Neural crest cell (in vitro differentiated cells): ENCODE data around the gene TPP1. TPM values are rescaled to one million over a fixed set of nuclear protein-coding genes. Genes with fewer than 3 reads are reported as not detected.
A peak's percentile ranks its signal among the peaks of the same experiment; 100 is the strongest.

Source experiments
- DNase-seq: peaks from one replicate; pipeline ENCODE4 v3.0.0; 2021; ENCODE audit warnings: low read depth, mixed read lengths, low spot score
- H3K27ac Mint-ChIP-seq: one replicate; pipeline ENCODE4 v1.8.0; 2021; ENCODE audit warnings: mild to moderate bottlenecking, mixed read lengths; ENCODE audit not compliant: unreplicated experiment
- H3K27me3 Mint-ChIP-seq: 2 replicates; pipeline ENCODE4 v1.8.0; 2021; ENCODE audit warnings: low read depth, mild to moderate bottlenecking, mixed read lengths
- H3K36me3 Mint-ChIP-seq: 2 replicates; pipeline ENCODE4 v1.8.0; 2021; ENCODE audit warnings: low read depth, mild to moderate bottlenecking, mixed read lengths
- H3K4me1 Mint-ChIP-seq: 2 replicates; pipeline ENCODE4 v1.8.0; 2021; ENCODE audit warnings: mixed read lengths
- H3K4me3 Mint-ChIP-seq: one replicate; pipeline ENCODE4 v1.8.0; 2021; ENCODE audit warnings: mild to moderate bottlenecking, mixed read lengths
- H3K9me3 Mint-ChIP-seq: 2 replicates; pipeline ENCODE4 v1.8.0; 2021; ENCODE audit warnings: mixed read lengths
- total RNA-seq: library from RNA; stranded (reverse); gene quantifications from 2 replicates; pipeline ENCODE4 v1.2.1, GENCODE V29; 2021
- TF ChIP-seq, protein P1 (sequence below): fragments of 200-600 bp; sonication (generic); conservative IDR thresholded peaks from 2 replicates; pipeline ENCODE4 v1.5.0; 2021; ENCODE audit warnings: antibody characterized with exemption, mild to moderate bottlenecking

Gene TPP1
- total RNA-seq, 1 donor from 2014 or later: 44.7 TPM

DNA sequence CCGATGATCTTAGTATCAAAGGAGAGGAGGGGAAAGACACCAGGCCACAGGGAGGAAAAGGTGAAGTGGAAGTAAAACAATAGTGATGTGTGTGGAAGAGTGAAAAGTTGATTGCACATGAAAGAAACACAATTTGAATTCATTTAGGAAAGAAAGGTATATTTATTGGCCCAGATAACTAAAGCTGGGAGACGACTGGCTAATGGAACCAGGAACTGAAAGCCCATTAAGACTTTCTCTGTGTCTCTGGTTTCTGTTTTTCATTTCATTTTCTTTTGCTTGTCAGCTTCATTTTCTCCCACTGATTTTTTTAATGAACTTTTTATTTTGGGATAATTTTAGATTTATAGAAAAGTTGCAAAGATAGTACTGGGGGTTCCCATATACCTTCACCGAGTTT lies 41.5 kb upstream of the TPP1 start:
- Mint-ChIP-seq H3K36me3 (no peaks in the 10 kb centered on the region), H3K9me3 (no peaks in the 10 kb centered on the region), H3K4me1 (peaks cover 11% of the 10 kb centered on the region), H3K4me3 (no peak overlapping the region), H3K27ac (no peak overlapping the region), H3K27me3 (peaks cover 33% of the 10 kb centered on the region)
- TF ChIP-seq, protein P1, sequence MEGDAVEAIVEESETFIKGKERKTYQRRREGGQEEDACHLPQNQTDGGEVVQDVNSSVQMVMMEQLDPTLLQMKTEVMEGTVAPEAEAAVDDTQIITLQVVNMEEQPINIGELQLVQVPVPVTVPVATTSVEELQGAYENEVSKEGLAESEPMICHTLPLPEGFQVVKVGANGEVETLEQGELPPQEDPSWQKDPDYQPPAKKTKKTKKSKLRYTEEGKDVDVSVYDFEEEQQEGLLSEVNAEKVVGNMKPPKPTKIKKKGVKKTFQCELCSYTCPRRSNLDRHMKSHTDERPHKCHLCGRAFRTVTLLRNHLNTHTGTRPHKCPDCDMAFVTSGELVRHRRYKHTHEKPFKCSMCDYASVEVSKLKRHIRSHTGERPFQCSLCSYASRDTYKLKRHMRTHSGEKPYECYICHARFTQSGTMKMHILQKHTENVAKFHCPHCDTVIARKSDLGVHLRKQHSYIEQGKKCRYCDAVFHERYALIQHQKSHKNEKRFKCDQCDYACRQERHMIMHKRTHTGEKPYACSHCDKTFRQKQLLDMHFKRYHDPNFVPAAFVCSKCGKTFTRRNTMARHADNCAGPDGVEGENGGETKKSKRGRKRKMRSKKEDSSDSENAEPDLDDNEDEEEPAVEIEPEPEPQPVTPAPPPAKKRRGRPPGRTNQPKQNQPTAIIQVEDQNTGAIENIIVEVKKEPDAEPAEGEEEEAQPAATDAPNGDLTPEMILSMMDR: no peak
- DNase-seq: no peak

DNA sequence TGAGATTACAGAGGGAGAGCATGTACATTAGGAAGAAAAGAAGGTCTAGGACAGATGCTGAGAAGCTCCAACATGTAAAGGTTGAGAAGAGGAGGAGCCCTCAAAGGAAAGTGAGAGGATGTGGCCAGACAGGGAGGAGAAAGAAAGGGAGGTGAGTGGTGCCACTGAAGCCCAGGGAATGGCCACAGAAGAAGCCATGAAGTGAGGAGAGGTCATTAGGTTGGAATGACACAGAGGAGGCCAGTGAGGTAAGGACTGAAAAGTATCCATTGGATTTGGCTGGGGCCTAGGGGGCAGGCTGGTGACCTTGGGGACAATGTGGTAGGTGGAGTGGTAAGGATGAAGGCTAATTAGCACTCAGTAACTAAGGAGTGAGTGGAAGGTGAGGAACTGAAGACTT lies 39.4 kb upstream of the TPP1 start:
- Mint-ChIP-seq H3K9me3 (no peaks in the 10 kb centered on the region), H3K4me1 (peaks cover 11% of the 10 kb centered on the region), H3K27ac (no peak overlapping the region), H3K27me3 (peaks cover 25% of the 10 kb centered on the region), H3K36me3 (no peaks in the 10 kb centered on the region), H3K4me3 (no peak overlapping the region)
- TF ChIP-seq, protein P1: no peak
- no peak for DNase-seq

DNA sequence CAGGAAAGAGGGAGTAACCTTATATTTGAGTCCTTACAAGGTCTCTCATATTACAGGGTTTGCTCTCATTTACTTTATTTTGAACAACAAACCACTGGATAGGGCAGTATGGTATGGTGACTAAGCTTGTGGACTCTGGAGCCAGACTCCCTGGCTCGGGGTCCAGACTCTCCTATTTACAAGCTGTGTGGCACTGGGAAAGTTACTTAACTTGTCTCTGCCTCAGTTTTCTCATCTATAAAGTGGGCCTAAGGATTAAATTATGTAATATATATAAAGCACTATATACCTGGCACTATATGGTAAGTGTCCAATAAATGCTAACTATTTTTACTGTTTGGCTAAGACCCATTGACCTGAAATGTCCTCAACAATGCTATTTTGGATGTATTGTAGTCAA lies 38.1 kb upstream of the TPP1 start:
- Mint-ChIP-seq H3K27me3 (peaks cover 21% of the 10 kb centered on the region), H3K9me3 (no peaks in the 10 kb centered on the region), H3K4me1 (peaks cover 11% of the 10 kb centered on the region), H3K27ac (no peak overlapping the region), H3K4me3 (peak overlapping the region; percentile 84), H3K36me3 (no peaks in the 10 kb centered on the region)
- no peak for DNase-seq
- TF ChIP-seq, protein P1: no peak

DNA sequence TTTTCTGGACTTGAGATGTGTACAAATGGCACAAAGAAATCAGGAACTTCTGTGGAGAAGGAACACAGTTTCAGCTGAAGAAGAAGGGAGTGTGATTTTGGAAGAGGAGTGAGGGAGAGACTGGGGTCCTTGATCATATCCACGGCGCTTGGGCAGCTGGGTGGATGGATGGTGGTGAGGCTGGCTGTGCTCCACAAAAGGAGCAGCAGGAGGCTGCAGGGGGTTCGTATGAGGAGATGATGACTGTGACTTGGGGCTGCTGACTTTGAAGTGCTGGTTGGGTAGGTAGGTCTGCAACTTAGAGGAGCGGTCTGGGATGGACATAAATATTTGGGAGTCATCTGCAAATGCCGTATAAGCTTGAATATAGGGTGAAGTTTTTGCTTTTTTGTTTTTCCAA lies 37.7 kb upstream of the TPP1 start:
- peaks cover 11% of the 10 kb centered on the region for H3K4me1 Mint-ChIP-seq
- no peak overlapping the region for H3K27ac Mint-ChIP-seq
- TF ChIP-seq, protein P1: no peak
- DNase-seq: no peak
- peak overlapping the region; percentile 84 for H3K4me3 Mint-ChIP-seq
- no peaks in the 10 kb centered on the region for H3K36me3 Mint-ChIP-seq
- H3K9me3 Mint-ChIP-seq: no peaks in the 10 kb centered on the region
- peaks cover 21% of the 10 kb centered on the region for H3K27me3 Mint-ChIP-seq

DNA sequence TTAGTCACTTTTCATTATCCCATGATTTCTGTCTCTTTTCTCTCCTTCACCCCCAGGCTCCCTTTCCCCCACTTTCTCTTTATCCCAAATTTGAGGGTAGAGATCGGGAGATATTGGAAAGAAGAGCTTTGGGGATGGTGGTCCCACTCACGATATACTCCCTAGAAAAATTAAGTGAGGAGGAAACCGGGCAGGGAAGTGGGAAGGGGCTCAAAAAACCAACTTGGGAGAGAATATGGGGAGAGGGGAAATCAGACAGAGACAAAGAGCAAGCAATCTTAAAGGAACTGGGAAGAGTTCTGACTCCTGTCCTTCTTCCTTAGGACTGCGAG lies 37.3 kb upstream of the TPP1 start:
- no peak overlapping the region for H3K27ac Mint-ChIP-seq
- DNase-seq: no peak
- no peaks in the 10 kb centered on the region for H3K9me3 Mint-ChIP-seq
- peaks cover 18% of the 10 kb centered on the region for H3K27me3 Mint-ChIP-seq
- no peaks in the 10 kb centered on the region for H3K36me3 Mint-ChIP-seq
- peaks cover 11% of the 10 kb centered on the region for H3K4me1 Mint-ChIP-seq
- peak overlapping the region; percentile 84 for H3K4me3 Mint-ChIP-seq
- TF ChIP-seq, protein P1: no peak
